MV-4-11 (cell line): ENCODE measurements around the gene LMAN1L.
A peak's percentile ranks its signal among the peaks of the same experiment; 100 is the strongest.

Experiments used
- DNase-seq: peaks from one replicate; lab custom pipeline; 2025; lab: John Stamatoyannopoulos, UW

LMAN1L gene

GRCh38 chr15:74857671-74858368 lies 45.2 kb downstream of the LMAN1L start:
- no peak for DNase-seq

DNA sequence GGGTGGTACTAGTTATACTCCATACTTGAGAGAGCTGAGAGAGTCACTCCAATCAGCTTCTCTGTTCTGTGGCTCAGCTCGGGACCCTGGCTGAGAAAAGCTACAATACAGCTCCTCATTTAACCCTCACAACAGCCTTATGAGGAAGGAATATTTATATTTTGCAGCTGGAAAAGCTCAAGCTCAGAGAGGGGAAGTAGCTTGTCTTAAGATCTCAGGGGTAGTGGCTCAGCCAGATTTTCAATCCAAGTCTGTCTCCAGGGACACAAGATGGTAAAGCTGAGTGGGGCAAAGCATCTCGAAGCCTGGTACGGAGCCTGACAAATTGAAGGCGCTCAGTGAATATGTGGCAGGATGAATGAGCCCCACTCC lies 45.7 kb downstream of the LMAN1L start:
- no peak for DNase-seq

DNA sequence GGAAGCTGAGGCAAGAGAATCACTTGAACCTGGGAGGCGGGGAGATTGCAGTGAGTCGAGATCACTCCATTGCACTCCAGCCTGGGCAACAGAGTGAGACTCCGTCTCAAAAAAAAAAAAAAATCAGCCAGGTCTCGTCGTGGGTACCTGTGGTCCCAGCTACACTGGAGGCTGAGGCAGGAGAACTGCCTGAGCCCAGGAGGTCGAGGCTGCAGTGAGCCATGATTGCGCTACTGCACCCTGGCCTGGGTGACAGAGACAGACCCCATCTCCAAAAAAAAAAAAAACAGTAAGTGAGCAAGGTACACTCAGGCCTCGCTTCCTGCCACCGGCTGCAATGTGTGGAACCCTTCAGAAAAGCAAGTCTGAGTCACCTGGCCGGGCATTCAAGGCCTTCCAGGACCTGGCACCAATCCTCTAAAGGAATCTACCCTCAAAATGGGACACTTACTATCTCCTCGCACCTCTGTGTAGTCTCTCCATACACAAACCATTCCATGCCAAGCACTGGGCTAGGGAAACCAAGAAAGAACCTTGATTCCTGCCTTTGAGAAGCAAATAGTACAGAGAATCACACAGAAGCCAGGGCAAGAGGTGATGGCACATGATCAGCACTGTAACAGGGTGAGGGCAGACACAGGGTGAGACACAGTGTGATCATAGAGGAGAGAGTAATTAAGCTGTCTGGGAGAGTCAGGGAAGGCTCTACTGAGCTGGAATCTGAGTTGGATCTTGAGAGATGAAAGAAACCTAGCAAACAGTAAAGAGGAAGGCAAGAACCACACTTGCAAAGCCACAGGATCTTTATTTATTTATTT lies 50.8 kb downstream of the LMAN1L start:
- no peak for DNase-seq

GRCh38 chr15:74864296-74864695 lies 51.7 kb downstream of the LMAN1L start:
- DNase-seq = no peak

DNA sequence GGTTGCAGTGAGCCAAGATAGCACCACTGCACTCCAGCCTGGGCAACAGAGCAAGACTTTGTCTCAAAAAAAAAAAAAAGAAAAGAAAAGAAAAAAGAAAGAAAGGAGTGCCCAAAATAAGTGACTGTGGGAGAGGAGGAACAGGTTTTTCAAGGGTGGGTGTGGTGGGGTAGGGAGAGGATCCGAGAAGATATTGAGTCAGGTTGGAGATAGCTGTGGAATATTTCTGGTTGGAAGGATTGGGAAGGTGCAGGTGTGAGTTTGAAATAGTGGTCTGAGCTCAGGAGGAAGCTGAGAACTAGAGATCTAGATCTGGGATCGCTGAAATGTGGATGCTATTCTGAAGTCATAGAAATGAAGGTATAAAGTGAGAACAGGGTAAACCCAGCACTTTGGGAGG lies 52.7 kb downstream of the LMAN1L start:
- DNase-seq = no peak

DNA sequence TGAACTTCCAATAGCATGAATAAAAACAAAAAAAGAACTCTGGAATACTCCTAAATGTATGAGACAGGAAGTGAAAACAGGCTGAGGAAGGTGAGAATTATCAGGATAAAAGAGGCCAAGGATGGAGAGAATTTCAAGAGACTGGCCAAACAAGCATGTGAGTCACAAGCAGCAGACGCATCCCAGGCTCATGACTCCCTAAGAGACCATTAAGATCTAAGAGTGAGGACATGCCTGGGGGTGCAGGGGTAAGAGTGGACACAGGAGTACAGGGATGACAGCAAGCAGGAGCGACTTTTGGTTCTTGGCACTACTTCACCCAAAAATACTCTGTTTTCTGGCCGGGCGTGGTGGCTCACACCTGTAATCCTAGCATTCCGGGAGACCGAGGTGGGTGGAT lies 53.5 kb downstream of the LMAN1L start:
- no peak for DNase-seq

- no peak for DNase-seq
Measured at GRCh38 chr15:74867466-74868038, 54.9 kb downstream of the LMAN1L start.

DNA sequence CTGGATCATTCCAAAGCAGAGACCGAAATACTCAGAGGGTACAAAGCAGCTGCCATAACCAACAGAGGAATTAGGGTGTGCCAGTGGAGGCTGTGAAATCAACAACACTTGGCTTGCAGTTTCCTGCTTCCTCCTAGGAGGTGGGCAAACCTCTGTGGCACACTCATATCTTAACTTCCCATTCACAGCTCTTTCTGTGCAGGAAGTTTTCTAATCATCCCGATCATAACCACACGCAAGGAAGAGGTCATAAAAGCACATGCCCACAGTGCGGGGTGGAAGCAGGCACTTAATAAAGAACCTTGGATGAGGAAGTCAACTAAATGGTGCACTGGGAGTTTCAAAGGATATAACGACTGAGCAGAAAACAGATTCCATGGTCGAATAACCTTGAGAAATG lies 55.4 kb downstream of the LMAN1L start:
- DNase-seq = peak; percentile 96

DNA sequence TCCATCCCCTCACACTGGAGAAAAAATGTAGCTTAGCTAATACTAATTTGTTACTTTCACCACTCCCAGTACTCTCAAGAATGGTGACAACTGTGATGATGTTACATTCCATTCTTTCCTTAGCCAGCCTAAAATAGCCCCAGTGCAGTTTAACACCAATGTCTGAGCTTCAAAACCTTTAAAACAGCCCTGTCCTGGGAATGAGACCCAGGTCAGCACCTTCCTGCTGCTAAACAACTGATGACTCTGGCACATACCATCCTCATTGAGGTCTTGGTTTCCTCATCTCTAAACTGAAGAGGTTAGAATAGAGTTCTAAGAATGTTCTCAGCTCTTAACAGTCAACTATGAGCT lies 56.7 kb downstream of the LMAN1L start:
- DNase-seq = no peak

DNA sequence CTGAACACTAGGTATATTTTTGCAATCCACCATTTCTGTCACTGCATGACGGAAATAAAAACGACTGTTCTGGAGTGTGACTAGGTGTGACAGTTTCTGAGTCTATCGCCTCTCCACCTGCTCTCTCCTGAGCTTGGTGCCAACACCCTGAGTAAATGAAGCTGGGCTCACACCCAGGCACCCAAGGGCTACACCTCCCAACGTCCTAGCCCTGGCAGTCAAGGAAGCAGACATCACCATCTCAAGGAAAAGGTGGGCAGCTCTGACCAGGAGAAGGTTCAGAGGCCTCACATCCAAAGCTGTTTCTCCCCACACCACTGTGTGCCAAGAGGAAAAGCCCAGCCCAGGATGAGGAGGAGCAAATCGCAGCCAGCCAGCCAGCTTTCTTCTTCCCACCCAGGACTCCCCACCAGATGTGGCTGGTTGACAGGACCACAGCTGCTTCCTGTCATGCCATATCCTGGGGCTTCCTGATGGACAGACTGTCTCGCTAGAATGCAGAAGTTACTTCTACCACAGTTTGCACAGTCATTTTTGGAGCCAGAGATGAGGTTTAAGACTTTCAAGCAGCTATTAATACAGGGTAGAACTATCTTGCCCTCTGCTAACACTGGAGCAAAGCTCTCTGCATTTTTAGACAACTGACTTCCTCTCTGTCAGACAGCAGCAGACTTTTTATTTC lies 57.2 kb downstream of the LMAN1L start:
- peak; percentile 98 for DNase-seq

GRCh38 chr15:74870436-74871215 lies 58.0 kb downstream of the LMAN1L start:
- peak; percentile 45 for DNase-seq

DNA sequence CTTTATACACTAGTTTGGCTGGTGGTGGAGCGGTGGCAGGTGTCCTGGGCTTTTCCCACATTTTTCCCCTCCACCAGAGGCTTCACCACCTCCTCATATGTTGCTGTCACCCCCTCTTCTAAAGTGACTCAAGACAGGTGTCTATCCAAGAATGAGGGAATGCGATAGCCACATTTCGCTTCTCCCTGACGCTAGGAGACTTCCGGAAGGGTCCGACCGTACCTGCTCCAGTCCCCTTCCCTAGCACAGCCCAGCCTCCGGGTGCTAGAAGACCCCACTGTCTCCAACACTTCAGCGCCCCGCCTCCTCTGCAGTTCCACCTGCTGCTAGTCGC lies 60.0 kb downstream of the LMAN1L start:
- no peak for DNase-seq

GRCh38 chr15:74873036-74873755 lies 60.6 kb downstream of the LMAN1L start, which contains the start of gene SCAMP2:
SCAMP2 (minus strand) TSS chr15:74873365; CDS start chr15:74873255, 110 bp downstream.
- DNase-seq = peak; percentile 91

- peak; percentile 29 for DNase-seq
Measured at GRCh38 chr15:74873756-74874424, 61.3 kb downstream of the LMAN1L start.
